PFSK-1 (cell line): Measurements from ENCODE around the gene GRK5.

Source experiments
- POLR2AphosphoS5 ChIP-seq: IDR thresholded peaks from 2 replicates; pipeline ENCODE4 v1.6.1; 2012; ENCODE audit warnings: low read depth, mild to moderate bottlenecking, control low read depth, low read length, moderate library complexity
- REST ChIP-seq, 2 experiments: IDR thresholded peaks; 2 replicates each; pipeline versions ENCODE4 v1.6.1 to v1.8.0; 2011 to 2012; ENCODE audit warnings: low read depth in 2 of 2, low read length in 2 of 2, control low read depth in 1 of 2, inconsistent platforms in 1 of 2, mild to moderate bottlenecking in 1 of 2, moderate library complexity in 1 of 2; ENCODE audit not compliant: insufficient read depth in 1 of 2

GRCh38 chr10:119448628-119449584 lies 241.5 kb downstream of the GRK5 start:
- TF ChIP-seq POLR2AphosphoS5 (no peak), REST (IDR thresholded peaks at IDR 0.05; ENCODE audit: insufficient read depth in 1 of 2, low read depth in 2 of 2, low read length in 2 of 2) (no peak)
